Measurements from ENCODE around the gene MTA3.

The MTA3 gene

GRCh38 chr2:42742740-42743658, 174.6 kb downstream of the MTA3 start:
- no peak for DNase-seq

DNA sequence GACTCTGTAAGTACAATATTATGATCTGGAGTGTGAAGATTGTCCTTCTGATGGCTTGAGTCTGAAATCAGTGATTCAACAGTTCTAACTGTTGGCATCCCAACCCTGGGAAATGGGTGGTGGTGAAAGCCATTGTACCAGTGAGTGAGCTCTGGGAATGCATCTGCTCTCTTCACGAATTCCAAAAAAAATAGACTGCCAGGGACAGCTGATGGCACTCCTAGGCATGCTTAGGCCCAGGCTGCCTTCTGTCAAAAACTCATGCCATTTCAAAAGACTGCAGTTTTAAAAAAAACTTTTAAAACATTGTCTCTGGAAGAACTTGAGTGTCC, 175.2 kb downstream of the MTA3 start:
- no peak for DNase-seq

DNA sequence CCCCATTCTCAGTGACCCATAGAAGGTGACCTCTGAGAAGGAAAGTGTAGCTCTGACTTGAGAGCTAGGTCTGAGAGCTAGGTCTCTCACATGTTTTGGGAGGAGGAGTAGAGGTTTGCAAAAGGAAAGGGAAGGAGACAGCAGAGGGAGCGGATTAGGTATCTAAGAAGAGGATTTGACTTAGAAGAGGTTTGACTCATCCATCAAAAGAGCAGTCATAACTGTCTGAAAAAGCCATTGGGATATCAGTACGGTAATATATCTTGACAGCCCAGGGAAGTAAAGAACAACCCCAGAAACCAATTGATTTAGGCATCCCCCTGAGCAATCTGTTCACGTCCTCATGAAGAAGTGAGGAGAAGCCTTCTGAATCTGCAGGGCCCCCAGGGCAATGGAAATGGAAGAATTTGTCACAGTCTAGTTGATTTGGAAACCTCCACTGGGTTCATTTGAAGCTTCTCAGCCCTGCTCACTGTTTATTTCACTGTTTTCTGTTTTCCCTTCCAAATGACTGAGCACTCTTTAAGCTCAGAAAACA, 176.2 kb downstream of the MTA3 start:
- no peak for DNase-seq

DNA sequence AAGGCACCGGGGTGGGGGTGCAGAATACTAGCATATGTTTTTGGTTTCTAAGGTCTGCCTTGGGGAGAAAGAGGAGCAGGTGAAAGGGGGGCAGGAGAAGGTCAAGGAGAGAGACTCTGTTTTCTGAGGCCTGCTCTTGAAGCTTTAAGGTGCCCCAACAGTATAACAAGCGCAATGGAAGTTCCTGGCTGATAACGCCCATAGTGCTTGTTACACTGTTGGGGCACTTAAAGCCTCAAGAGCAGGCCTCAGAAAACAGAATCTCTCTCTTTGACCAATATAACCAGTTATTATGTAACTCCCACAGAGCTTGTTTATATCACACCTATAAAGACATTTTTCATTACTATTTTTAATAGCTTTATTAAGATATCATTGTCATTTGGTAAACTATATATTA, 179.0 kb downstream of the MTA3 start:
- DNase-seq, result no peak

DNA sequence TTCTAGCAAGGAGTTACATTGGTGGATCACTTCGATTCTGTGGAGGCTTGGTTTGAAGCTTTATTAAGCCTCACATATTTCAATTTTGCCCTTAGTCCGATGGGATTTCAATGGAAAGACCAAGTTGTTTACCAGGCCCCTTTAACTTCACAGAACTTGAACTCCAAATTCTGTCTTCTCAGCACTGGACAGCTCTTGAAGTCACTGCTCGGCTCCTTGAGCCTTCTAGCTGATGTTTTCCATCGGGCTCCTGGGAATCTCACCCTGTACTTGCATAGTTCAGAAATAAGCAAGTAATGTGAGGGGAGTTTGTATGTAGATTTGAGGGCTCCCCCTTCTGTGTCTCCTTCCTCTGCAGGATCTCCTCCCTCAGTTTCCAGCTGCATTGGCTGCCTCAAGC, 180.4 kb downstream of the MTA3 start:
- DNase-seq, result no peak

GRCh38 chr2:42752314-42752713, 183.9 kb downstream of the MTA3 start:
- DNase-seq, result peak; percentile 29

- no peak for DNase-seq
These were observed 184.7 kb downstream of the MTA3 start for GRCh38 chr2:42752816-42753813.

DNA sequence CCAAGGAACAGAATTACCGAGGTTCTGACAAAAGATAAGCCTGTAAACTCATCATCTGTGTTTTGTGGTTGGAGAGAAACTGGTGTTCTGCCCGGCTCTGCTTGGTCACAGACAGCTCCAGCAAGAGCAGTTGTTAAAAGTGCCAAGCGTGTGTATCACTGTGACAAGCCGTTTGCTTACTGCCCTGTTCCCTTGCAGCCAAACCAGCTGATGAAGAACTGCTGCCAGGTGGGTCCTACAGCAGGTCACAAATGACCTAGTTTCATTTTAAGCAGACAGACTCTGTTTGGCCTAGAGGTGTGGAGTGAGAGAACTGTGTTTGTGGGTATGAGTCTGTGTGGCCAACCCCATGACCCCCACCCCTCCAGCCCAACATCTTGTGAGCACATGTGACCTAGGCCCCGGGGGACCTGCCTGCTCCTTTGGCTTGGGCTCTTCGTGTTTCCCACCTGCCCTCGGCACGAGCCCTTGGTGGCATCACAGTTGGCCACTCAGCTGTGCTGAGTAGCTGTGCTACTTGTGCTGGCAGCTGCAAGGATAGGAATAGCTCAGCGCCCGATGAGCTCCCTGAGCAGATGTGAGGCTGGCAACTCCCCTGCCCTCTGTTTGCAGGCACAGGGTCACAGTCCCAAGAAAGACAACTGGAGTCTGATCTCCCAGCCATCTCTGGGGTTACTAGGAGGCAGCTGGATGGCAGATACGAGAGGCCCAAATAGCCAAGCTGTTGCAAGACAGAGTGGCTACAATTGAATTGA, 185.8 kb downstream of the MTA3 start:
- DNase-seq, result peak; percentile 1

- DNase-seq, result no peak
These were observed 186.3 kb downstream of the MTA3 start for GRCh38 chr2:42754776-42755140.

- no peak for DNase-seq
These were observed 186.9 kb downstream of the MTA3 start for GRCh38 chr2:42755191-42755880.

DNA sequence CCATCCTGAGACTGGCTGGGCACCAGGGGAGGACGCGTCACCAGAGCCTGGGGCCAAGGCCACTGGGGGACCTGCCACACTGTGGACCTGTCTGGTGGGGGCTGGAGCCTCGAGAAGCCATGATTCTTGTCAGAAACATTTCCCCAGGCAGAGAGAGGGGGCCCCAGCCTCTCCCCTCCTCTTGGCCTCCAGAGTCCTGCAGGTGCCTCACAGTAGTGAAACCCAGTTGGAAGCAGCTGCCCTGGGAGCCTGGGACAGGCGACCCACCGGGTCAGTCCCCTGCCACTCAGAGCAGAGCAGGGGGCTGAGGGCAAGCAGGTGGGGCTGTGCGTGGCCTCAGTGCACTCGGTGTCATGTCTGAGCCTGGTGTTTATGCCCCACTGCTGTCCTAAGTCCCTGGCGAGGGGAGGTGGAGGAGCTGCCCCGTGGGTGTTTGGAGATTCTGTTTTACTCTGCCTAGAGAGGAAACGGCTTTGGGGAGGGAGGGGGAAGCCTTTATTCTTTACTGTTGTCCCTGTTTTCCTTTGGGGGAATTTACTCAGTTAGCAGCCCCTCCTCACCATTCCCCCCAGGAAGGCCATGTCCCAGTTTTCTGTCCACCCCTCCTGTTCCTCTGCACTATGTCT, 187.8 kb downstream of the MTA3 start:
- DNase-seq, result no peak

DNA sequence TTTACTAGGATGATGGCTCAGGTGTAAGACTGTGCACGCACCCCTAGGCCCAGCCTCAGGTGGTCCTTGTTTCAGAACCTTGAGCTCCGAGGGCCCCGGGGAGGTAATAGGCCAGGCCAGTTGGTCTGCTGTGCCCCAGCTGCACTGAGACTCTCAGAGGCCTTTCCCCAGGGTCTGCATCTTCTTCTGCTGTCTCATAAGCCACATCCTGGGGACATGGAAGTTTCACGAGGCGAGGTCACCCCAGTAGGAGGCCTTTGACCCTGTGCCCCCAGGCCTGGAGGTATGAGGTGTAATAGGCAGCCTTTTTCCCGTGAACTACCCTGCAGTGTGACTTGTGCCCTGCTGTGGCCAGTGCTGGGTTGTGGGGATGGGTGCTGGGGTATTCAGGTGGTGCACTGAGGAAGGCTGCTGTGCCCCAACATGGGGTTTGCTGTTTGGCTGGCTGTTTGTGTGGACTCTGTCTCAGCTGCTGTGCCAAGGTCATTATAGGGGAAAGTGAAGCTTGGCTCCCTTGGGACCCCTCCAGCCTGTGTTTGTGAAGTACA, 188.6 kb downstream of the MTA3 start:
- no peak for DNase-seq

GRCh38 chr2:42757981-42758740, 189.7 kb downstream of the MTA3 start:
- DNase-seq, result no peak

- DNase-seq, result no peak
These were observed 190.3 kb downstream of the MTA3 start for GRCh38 chr2:42758751-42759150.

- no peak for DNase-seq
These were observed 193.1 kb downstream of the MTA3 start for GRCh38 chr2:42761554-42761953.

DNA sequence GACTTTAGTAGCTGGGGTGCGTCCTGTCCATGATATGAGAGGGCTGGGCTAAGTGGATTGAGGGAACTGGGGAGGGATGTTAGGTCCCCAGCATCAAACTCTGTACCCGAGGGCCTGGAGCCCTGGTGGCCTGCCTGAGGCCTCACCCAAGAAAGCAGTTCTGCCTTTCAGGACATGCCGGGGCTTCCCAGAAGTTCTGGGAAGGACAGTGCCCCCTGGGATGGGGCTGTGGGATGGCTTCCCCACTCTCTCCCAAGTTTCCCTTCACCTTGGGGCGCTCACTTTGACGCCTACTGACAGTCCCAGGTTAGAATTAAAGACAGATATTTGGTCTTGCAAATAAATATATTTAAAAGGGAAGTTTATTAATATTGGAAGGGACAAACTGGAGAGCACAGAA, 193.7 kb downstream of the MTA3 start:
- DNase-seq, result no peak

GRCh38 chr2:42762823-42763804, 194.7 kb downstream of the MTA3 start:
- no peak for DNase-seq

GRCh38 chr2:42764096-42764495, 195.7 kb downstream of the MTA3 start, which contains the start of gene OXER1:
OXER1 (minus strand) TSS chr2:42764135; CDS start chr2:42764062, 73 bp downstream.
- DNase-seq, result no peak

DNA sequence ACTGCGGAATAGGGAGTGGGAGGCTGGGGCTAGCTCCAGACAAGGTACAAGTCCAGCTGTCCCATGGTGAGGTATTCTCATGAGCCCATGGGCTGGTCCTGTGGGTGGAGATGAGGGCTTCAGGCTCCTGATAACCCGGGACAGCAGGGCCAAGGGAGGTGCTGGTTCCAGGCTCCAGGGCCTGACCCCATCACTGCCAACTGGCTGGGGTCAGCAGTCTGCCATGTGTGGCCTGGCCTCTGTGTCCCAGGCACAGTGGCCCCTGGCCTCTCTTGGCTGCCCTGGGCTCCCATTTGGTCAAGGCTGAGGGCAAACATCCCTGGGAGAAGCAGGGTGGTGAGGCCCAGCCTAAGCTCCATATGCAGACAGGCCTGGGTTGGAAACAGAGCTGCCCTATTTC, 196.5 kb downstream of the MTA3 start:
- no peak for DNase-seq
